HFFc6 (cell line): ENCODE measurements around the gene INPP4B. TPM values are rescaled to one million over a fixed set of nuclear protein-coding genes. Genes with fewer than 3 reads are reported as not detected.

Source experiments
- DNase-seq: peaks from one replicate; pipeline ENCODE4 v3.0.0-alpha.2; 2018
- H3K27ac Mint-ChIP-seq: 2 replicates; pipeline ENCODE4 v1.8.0; 2020; ENCODE audit warnings: mild to moderate bottlenecking, mixed read lengths
- H3K27me3 Mint-ChIP-seq: 2 replicates; pipeline ENCODE4 v1.8.0; 2021; ENCODE audit warnings: mild to moderate bottlenecking, moderate library complexity, mixed read lengths; ENCODE audit not compliant: insufficient read depth
- H3K36me3 Mint-ChIP-seq: 2 replicates; pipeline ENCODE4 v1.8.0; 2021; ENCODE audit warnings: low read depth, mixed read lengths
- H3K4me1 Mint-ChIP-seq: 2 replicates; pipeline ENCODE4 v1.8.0; 2020; ENCODE audit warnings: low read depth, mixed read lengths
- H3K4me3 Mint-ChIP-seq: 2 replicates; pipeline ENCODE4 v1.8.0; 2020; ENCODE audit warnings: mild to moderate bottlenecking, moderate library complexity, mixed read lengths
- H3K9me3 Mint-ChIP-seq: 2 replicates; pipeline ENCODE4 v1.8.0; 2020; ENCODE audit warnings: mild to moderate bottlenecking, mixed read lengths
- CTCF ChIP-seq: fragments of 200-600 bp; sonication (generic); IDR thresholded peaks from 2 replicates; pipeline ENCODE4 v1.5.0; 2021; ENCODE audit warnings: antibody characterized with exemption, mild to moderate bottlenecking
- total RNA-seq, 6 experiments: library from RNA; stranded (reverse); fragmentation: NEBNext Ultra II Directional; extraction: Animal tissue kit (Norgen Biotek cat#: 25700); gene quantifications; 2 replicates in 1 of 6; 3 replicates in 5 of 6; pipeline ENCODE4 v1.2.3, GENCODE V29; 2021

The INPP4B gene
- total RNA-seq, 6 experiments from 2014 or later: 36.1 to 48.9 (median 40.1) TPM

- no peak overlapping the region; the same call in 1 of the 2 replicates for H3K4me3 Mint-ChIP-seq
- H3K36me3 Mint-ChIP-seq: peaks cover 9% of the 10 kb centered on the region
- H3K27ac Mint-ChIP-seq: peak overlapping the region; percentile 72; the same call in 1 of the 2 replicates
- no peak for TF ChIP-seq CTCF
- H3K4me1 Mint-ChIP-seq: peaks cover 52% of the 10 kb centered on the region
- no peaks in the 10 kb centered on the region; the same call in 1 of the 2 replicates for H3K27me3 Mint-ChIP-seq
- H3K9me3 Mint-ChIP-seq: no peaks in the 10 kb centered on the region
- DNase-seq: no peak
Observed at GRCh38 chr4:142330311-142330710, 515.8 kb downstream of the INPP4B start.

- Mint-ChIP-seq H3K27ac (no peak overlapping the region), H3K4me1 (peaks cover 44% of the 10 kb centered on the region), H3K9me3 (no peaks in the 10 kb centered on the region), H3K36me3 (peaks cover 16% of the 10 kb centered on the region), H3K4me3 (no peak overlapping the region), H3K27me3 (no peaks in the 10 kb centered on the region; the same call in 1 of the 2 replicates)
- no peak for DNase-seq
- no peak for TF ChIP-seq CTCF
Observed at GRCh38 chr4:142329313-142329712, 516.8 kb downstream of the INPP4B start.

- peaks cover 24% of the 10 kb centered on the region for H3K4me1 Mint-ChIP-seq
- H3K9me3 Mint-ChIP-seq: peaks cover 5% of the 10 kb centered on the region; the same call in 1 of the 2 replicates
- peaks cover 22% of the 10 kb centered on the region for H3K36me3 Mint-ChIP-seq
Observed at GRCh38 chr4:142326181-142326580, 519.9 kb downstream of the INPP4B start.

GRCh38 chr4:142324572-142324971 is 521.5 kb downstream of the INPP4B start:
- H3K4me1 Mint-ChIP-seq: peaks cover 9% of the 10 kb centered on the region
- no peak overlapping the region for H3K27ac Mint-ChIP-seq
- no peak for TF ChIP-seq CTCF
- peaks cover 5% of the 10 kb centered on the region; the same call in 1 of the 2 replicates for H3K9me3 Mint-ChIP-seq
- peaks cover 33% of the 10 kb centered on the region for H3K36me3 Mint-ChIP-seq
- no peaks in the 10 kb centered on the region for H3K27me3 Mint-ChIP-seq
- H3K4me3 Mint-ChIP-seq: no peak overlapping the region
- no peak for DNase-seq

More at GRCh38 chr4:142326181-142326580, 519.9 kb downstream of the INPP4B start:
- H3K27me3 Mint-ChIP-seq: no peaks in the 10 kb centered on the region; the same call in 1 of the 2 replicates
- no peak overlapping the region for H3K4me3 Mint-ChIP-seq
- no peak for TF ChIP-seq CTCF
- no peak for DNase-seq
- no peak overlapping the region for H3K27ac Mint-ChIP-seq

GRCh38 chr4:142322996-142323395 is 523.1 kb downstream of the INPP4B start:
- TF ChIP-seq CTCF: no peak
- no peak for DNase-seq
- H3K36me3 Mint-ChIP-seq: peaks cover 41% of the 10 kb centered on the region
- H3K27me3 Mint-ChIP-seq: peaks cover under 1% of the 10 kb centered on the region; the same call in 1 of the 2 replicates
- no peak overlapping the region for H3K4me3 Mint-ChIP-seq
- no peak overlapping the region for H3K27ac Mint-ChIP-seq
- peaks cover 6% of the 10 kb centered on the region for H3K4me1 Mint-ChIP-seq
- peaks cover 5% of the 10 kb centered on the region; the same call in 1 of the 2 replicates for H3K9me3 Mint-ChIP-seq
